Nephron (organoid): ENCODE results near the gene EBLN2.

Source experiments
- H3K27ac Mint-ChIP-seq, 3 experiments: 2 replicates each; pipeline ENCODE4 v1.8.0; 2020; ENCODE audit warnings: mixed read lengths in 3 of 3, mild to moderate bottlenecking in 2 of 3, moderate library complexity in 1 of 3
- H3K27me3 Mint-ChIP-seq: 2 replicates; pipeline ENCODE4 v1.8.0; 2021; ENCODE audit warnings: low read depth, mild to moderate bottlenecking, moderate library complexity, mixed read lengths
- H3K36me3 Mint-ChIP-seq: 2 replicates; pipeline ENCODE4 v1.8.0; 2020; ENCODE audit warnings: low read depth, mixed read lengths
- H3K4me1 Mint-ChIP-seq: 2 replicates; pipeline ENCODE4 v1.8.0; 2020; ENCODE audit warnings: mixed read lengths
- H3K4me3 Mint-ChIP-seq, 3 experiments: 2 replicates each; pipeline ENCODE4 v1.8.0; 2020; ENCODE audit warnings: mild to moderate bottlenecking in 3 of 3, mixed read lengths in 3 of 3, moderate library complexity in 2 of 3
- H3K9me3 Mint-ChIP-seq: 2 replicates; pipeline ENCODE4 v1.8.0; 2020; ENCODE audit warnings: mixed read lengths
- TF ChIP-seq, protein P1 (sequence below), 3 experiments: fragments of 200-600 bp; sonication (generic); IDR thresholded peaks; one replicate each; pipeline ENCODE4 v1.5.0; 2021; ENCODE audit warnings: antibody characterized with exemption in 3 of 3; ENCODE audit not compliant: unreplicated experiment in 3 of 3

Gene EBLN2

DNA sequence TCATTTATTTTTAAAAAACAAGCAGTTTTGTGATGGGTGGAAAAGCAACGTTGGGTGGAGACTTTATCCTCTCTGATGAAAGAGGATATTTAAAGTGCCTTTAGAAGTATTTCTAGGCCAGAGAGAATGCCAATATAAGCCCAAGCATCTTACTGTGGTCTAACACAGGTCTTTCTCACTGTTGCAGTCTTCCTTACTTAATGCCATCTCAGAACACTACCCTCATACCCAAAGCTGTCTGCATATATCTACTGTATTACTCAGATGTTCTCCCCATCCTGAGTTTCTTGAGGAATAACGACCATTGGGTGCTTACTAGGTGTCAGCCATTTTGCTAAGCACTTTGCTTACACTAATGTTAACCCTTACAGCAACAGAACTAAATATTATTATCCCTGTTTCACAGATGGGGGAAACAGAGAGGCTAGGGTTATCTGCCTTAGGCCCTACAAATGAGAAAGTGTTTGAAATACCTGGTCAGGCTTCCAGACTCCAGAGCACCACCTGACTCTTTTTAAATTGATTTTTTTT, 29.8 kb upstream of the EBLN2 start:
- Mint-ChIP-seq H3K27me3 (no peaks in the 10 kb centered on the region), H3K36me3 (peaks cover 42% of the 10 kb centered on the region), H3K9me3 (no peaks in the 10 kb centered on the region), H3K4me3 (no peak overlapping the region), H3K27ac (no peak overlapping the region), H3K4me1 (peaks cover 31% of the 10 kb centered on the region)
- TF ChIP-seq, protein P1, sequence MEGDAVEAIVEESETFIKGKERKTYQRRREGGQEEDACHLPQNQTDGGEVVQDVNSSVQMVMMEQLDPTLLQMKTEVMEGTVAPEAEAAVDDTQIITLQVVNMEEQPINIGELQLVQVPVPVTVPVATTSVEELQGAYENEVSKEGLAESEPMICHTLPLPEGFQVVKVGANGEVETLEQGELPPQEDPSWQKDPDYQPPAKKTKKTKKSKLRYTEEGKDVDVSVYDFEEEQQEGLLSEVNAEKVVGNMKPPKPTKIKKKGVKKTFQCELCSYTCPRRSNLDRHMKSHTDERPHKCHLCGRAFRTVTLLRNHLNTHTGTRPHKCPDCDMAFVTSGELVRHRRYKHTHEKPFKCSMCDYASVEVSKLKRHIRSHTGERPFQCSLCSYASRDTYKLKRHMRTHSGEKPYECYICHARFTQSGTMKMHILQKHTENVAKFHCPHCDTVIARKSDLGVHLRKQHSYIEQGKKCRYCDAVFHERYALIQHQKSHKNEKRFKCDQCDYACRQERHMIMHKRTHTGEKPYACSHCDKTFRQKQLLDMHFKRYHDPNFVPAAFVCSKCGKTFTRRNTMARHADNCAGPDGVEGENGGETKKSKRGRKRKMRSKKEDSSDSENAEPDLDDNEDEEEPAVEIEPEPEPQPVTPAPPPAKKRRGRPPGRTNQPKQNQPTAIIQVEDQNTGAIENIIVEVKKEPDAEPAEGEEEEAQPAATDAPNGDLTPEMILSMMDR (IDR thresholded peaks at IDR 0.05; ENCODE audit: unreplicated experiment in 3 of 3): no peak

DNA sequence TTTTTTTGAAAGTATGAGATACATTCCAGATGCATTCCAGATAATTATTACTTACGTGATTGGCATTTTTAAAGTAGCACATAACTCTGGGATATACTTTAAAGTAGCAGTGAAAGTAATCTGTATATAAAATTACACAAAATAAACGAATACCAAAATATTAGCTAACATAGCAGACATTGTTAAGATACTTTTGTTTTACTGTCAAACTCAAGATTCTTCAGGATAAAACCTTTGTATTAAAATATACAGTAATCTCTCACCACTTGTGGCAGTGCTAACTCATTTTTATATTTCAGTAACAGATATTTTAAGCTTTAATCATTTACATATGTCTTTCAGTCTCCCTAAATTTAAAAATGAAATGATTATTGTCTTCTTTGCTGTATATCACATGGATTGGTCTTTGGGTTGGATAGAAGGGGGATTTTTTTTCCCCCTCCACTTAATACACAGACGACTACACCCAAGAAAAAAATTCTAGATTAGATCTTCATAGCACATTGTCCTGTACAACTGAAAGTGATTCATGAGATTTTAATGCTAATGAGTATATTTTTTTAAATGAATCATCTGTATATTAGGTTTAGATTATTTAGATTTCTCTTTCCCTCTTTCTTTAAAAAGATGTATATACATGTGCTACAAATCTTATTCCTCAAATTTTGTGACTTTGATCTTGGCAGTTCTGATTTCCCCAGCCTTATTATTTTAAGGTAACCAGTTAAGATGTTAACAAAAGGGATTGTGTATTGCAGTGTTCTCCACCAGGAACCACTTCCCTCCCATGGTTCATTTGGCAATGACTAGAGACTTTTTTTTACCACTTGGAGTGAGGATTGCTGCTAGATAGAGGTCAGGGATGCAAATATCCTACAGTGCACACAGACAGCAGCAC, 24.5 kb upstream of the EBLN2 start:
- no peak overlapping the region for H3K4me3 Mint-ChIP-seq
- H3K9me3 Mint-ChIP-seq: no peaks in the 10 kb centered on the region
- peaks cover 17% of the 10 kb centered on the region for H3K36me3 Mint-ChIP-seq
- H3K27ac Mint-ChIP-seq: peak overlapping the region in 1 of 3 experiments; percentile 13
- TF ChIP-seq, protein P1 (IDR thresholded peaks at IDR 0.05; ENCODE audit: unreplicated experiment in 3 of 3): no peak
- H3K4me1 Mint-ChIP-seq: peaks cover 44% of the 10 kb centered on the region
- no peaks in the 10 kb centered on the region for H3K27me3 Mint-ChIP-seq

DNA sequence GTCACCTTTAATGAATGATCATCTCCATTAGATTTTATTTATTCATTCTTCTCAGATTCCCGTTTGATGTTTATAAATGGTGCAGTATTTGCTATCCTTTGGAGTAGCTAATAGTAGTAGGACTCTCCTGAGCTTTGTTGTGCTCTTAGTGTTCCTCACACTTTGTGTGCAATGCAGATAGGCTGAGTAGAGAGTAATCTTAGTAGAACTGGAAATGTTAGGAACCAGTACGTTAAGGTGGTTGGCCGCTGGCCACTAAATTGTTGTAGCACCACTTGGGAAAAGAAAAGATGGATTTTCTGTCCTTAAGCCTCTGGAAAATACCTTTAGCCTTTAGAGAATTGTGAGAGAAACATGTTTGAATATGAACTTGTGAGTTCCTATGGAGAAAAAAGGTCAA, 19.9 kb upstream of the EBLN2 start:
- Mint-ChIP-seq H3K27ac (peak overlapping the region in 2 of 3 experiments; percentile 7 to 37), H3K4me3 (no peak overlapping the region), H3K4me1 (peaks cover 30% of the 10 kb centered on the region), H3K36me3 (peaks cover 5% of the 10 kb centered on the region), H3K9me3 (no peaks in the 10 kb centered on the region), H3K27me3 (no peaks in the 10 kb centered on the region)
- TF ChIP-seq, protein P1 (IDR thresholded peaks at IDR 0.05; ENCODE audit: unreplicated experiment in 3 of 3): no peak

DNA sequence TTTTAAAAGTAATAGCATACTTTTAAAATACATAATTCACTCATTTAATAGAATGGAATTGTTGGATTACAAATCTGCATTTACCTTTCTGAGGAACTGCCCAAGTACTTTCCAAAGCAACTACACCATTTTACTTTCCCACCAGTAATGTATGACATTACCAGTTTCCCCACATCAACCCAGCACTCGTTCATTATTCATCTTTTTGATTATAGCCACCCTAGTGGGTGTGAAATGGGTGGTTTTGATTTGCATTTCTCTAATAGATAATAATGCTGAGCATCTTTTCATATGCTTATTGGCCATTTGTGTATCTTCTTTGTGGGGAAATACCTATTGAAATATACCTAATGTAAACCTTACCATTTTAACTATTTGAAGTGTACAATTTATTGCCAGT, 18.0 kb upstream of the EBLN2 start:
- H3K9me3 Mint-ChIP-seq: no peaks in the 10 kb centered on the region
- TF ChIP-seq, protein P1 (IDR thresholded peaks at IDR 0.05; ENCODE audit: unreplicated experiment in 3 of 3): no peak

DNA sequence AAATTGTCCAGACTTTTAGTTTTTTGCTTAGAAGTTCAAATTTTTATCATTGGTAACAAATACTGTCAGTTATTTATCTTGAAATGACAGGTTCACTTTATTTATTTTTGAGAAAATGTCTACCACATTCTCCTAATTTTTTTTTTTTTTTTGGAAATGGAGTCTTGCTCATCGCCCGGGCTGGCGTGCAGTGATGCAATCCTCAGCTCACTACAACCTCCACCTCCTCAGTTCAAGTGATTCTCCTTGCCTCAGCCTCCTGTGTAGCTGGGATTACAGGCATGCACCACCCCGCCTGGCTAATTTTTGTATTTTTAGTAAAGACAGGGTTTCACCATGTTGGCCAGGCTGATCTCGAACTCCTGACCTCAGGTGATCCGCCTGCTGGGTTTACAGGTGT, 16.1 kb upstream of the EBLN2 start:
- TF ChIP-seq, protein P1 (IDR thresholded peaks at IDR 0.05; ENCODE audit: unreplicated experiment in 3 of 3): no peak
- Mint-ChIP-seq H3K36me3 (peaks cover 25% of the 10 kb centered on the region), H3K4me1 (peaks cover 16% of the 10 kb centered on the region), H3K27ac (no peak overlapping the region), H3K9me3 (no peaks in the 10 kb centered on the region), H3K27me3 (no peaks in the 10 kb centered on the region), H3K4me3 (no peak overlapping the region)

More for the DNA sequence above, 18.0 kb upstream of the EBLN2 start:
- no peak overlapping the region for H3K27ac Mint-ChIP-seq
- H3K4me1 Mint-ChIP-seq: peaks cover 16% of the 10 kb centered on the region
- H3K36me3 Mint-ChIP-seq: peaks cover 10% of the 10 kb centered on the region
- no peaks in the 10 kb centered on the region for H3K27me3 Mint-ChIP-seq
- H3K4me3 Mint-ChIP-seq: no peak overlapping the region
